BLaER1 (cell line): ENCODE results near the gene DFFB.
A peak's percentile ranks its signal among the peaks of the same experiment; 100 is the strongest.

ENCODE experiments used
- H3K27ac ChIP-seq: shearing (Covaris generic); formaldehyde crosslinking; 2 replicates; pipeline ENCODE4 v1.8.1; 2022
- H3K27me3 ChIP-seq: shearing (Covaris generic); formaldehyde crosslinking; 2 replicates; pipeline ENCODE4 v1.8.1; 2022
- H3K36me3 ChIP-seq: shearing (Covaris generic); formaldehyde crosslinking; 2 replicates; pipeline ENCODE4 v1.8.1; 2022
- H3K4me1 ChIP-seq: shearing (Covaris generic); formaldehyde crosslinking; 2 replicates; pipeline ENCODE4 v1.8.1; 2022
- H3K4me2 ChIP-seq: shearing (Covaris generic); formaldehyde crosslinking; 2 replicates; pipeline ENCODE4 v1.8.1; 2022
- H3K4me3 ChIP-seq: shearing (Covaris generic); formaldehyde crosslinking; 2 replicates; pipeline ENCODE4 v1.8.1; 2022
- H3K9ac ChIP-seq: shearing (Covaris generic); formaldehyde crosslinking; 2 replicates; pipeline ENCODE4 v1.8.1; 2022
- H3K9me3 ChIP-seq: shearing (Covaris generic); formaldehyde crosslinking; 2 replicates; pipeline ENCODE4 v1.8.1; 2022
- H4K20me1 ChIP-seq: shearing (Covaris generic); formaldehyde crosslinking; 2 replicates; pipeline ENCODE4 v1.8.1; 2022
- Cebpa-rat ChIP-seq: shearing (Covaris generic); IDR thresholded peaks from 2 replicates; pipeline ENCODE4 v1.8.1; 2022

The DFFB gene

DNA sequence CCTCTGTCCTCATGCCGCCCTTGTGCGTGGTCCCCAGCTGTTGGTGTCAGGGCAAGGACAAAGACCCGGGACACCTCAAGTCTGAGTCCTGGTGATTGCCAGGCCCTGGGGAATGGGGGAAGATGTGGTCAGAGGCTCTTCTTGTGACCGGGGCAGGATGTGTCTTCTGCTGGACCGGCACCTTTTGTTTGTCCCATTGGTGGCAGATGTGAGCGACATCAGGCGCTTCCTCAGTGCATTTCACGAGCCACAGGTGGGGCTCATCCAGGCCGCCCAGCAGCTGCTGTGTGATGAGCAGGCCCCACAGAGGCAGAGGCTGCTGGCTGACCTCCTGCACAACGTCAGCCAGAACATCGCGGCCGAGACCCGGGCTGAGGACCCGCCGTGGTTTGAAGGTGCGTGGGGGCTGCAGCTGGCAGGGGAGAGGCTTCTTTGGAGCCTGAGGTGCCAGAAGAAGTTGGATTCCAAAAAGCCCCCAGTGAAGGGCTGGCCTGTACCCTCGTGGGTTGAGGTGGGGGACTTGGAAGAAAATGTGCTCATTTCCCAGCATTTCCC, 8.4 kb downstream of the DFFB start:
- Histone ChIP-seq H3K36me3 (peaks cover 58% of the 10 kb centered on the region), H3K27me3 (no peaks in the 10 kb centered on the region)
- TF ChIP-seq Cebpa-rat = no peak

GRCh38 chr1:3868464-3869006, 11.3 kb downstream of the DFFB start:
- Histone ChIP-seq H3K4me3 (no peak overlapping the region), H3K27me3 (no peaks in the 10 kb centered on the region), H3K4me1 (peaks cover 33% of the 10 kb centered on the region), H3K9me3 (no peaks in the 10 kb centered on the region), H3K4me2 (no peak overlapping the region), H4K20me1 (peaks cover 33% of the 10 kb centered on the region), H3K27ac (no peak overlapping the region), H3K36me3 (peaks cover 80% of the 10 kb centered on the region), H3K9ac (no peak overlapping the region)
- TF ChIP-seq Cebpa-rat = no peak

More for the DNA sequence above, 8.4 kb downstream of the DFFB start:
- Histone ChIP-seq H3K27ac (no peak overlapping the region), H3K4me3 (no peak overlapping the region), H3K9ac (no peak overlapping the region), H4K20me1 (peaks cover 39% of the 10 kb centered on the region), H3K4me1 (peaks cover 29% of the 10 kb centered on the region), H3K4me2 (no peak overlapping the region), H3K9me3 (no peaks in the 10 kb centered on the region)

DNA sequence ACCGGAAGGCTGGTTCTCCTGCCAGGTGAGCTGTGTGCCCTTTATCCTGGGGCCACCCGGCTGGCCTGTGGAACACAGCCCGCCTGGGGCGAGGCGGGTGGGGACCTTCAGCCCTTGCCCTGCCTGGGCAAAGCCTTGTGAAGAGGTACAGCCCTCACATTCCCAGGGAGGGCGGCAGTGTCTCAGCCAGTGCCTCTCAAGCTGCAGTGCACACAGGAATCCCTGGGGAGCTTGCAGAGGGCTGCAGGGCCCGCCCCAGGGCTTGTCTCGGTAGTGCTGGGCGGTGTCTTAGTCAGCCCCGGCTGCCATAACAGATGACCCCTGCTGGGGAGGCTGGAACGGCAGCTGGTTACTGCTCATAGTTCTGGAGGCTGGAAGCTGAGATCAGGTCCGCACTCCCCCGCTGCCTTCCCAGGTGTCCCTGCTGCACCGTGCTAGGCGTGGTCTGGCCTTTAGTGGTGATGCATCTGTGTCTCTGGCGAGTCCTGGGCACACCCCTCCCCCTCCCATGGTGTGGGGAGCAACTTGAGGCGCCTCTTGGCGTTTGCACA, 12.6 kb downstream of the DFFB start:
- no peak for TF ChIP-seq Cebpa-rat
- Histone ChIP-seq H3K9ac (peak overlapping the region; percentile 48), H3K36me3 (peaks cover 90% of the 10 kb centered on the region), H3K4me3 (no peak overlapping the region), H3K27ac (0 out of 2 replicates have a peak overlapping the region, but pooled peaks have one; percentile 30), H4K20me1 (peaks cover 31% of the 10 kb centered on the region), H3K27me3 (no peaks in the 10 kb centered on the region), H3K9me3 (no peaks in the 10 kb centered on the region), H3K4me2 (peak overlapping the region; percentile 76), H3K4me1 (peaks cover 33% of the 10 kb centered on the region)

DNA sequence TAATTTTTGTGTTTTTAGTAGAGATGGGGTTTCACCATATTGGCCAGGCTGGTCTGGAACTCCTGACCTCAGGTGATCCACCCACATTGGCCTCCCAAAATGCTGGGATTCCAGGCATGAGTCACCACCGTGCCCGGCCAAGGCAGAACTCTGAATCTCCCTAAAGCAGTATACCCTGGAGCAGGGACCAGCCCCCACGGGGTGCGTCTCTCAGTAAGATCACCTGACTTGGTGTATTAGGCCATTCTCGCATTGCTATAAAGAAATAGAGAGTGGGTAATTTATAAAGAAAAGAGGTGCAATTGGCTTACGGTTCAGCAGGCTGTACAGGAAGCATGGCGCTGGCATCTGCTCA, 14.2 kb downstream of the DFFB start:
- no peak overlapping the region for H3K4me3 ChIP-seq
- peaks cover 16% of the 10 kb centered on the region for H4K20me1 ChIP-seq
- H3K9ac ChIP-seq = no peak overlapping the region
- H3K27ac ChIP-seq = no peak overlapping the region
- H3K27me3 ChIP-seq = no peaks in the 10 kb centered on the region
- no peaks in the 10 kb centered on the region for H3K9me3 ChIP-seq
- no peak for TF ChIP-seq Cebpa-rat
- H3K36me3 ChIP-seq = peaks cover 94% of the 10 kb centered on the region
- no peak overlapping the region for H3K4me2 ChIP-seq
- peaks cover 23% of the 10 kb centered on the region for H3K4me1 ChIP-seq

DNA sequence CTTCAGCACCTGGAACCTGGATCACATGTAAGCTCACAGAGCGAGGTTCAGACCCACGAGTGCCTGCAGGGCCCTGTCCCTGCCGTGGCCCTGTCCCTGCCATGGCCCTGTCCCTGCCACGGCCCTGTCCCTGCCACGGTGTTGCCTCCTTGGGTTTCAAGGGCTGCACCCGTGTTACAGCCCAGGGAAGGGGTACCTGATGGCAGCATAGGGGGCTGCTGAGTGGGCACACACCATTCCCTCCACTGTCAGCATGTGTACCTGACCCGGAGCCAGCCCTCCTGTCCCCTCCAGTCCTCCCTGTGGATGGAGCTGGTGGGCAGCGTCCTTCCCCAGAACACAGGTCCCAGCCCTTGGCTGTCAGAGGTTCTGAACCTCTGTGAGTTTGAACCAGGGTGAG, 15.3 kb downstream of the DFFB start:
- Histone ChIP-seq H3K9me3 (no peaks in the 10 kb centered on the region), H3K27ac (no peak overlapping the region), H3K4me3 (no peak overlapping the region), H3K9ac (no peak overlapping the region), H3K4me1 (peaks cover 23% of the 10 kb centered on the region), H3K4me2 (no peak overlapping the region), H3K36me3 (peaks cover 95% of the 10 kb centered on the region), H3K27me3 (no peaks in the 10 kb centered on the region), H4K20me1 (peaks cover 16% of the 10 kb centered on the region; the same call in 1 of the 2 replicates)
- TF ChIP-seq Cebpa-rat = no peak

DNA sequence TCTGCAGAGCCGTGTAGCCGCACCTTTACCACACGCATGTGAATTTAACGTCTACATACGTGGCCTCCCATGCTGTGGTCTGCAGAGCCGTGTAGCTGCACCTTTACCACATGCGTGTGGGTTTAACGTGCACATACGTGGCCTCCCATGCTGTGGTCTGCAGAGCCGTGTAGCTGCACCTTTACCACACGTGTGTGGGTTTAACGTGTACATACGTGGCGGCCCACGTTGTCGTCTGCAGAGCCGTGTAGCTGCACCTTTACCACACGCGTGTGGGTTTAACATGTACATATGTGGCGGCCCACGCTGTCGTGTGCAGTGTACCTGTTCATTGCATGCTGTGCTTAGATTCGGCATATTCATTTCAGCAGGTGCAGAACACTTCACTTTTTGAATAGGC, 17.5 kb downstream of the DFFB start:
- Histone ChIP-seq H3K36me3 (peaks cover 96% of the 10 kb centered on the region), H3K4me2 (no peak overlapping the region), H3K9me3 (peaks cover 13% of the 10 kb centered on the region), H3K4me3 (no peak overlapping the region), H3K4me1 (peaks cover 13% of the 10 kb centered on the region), H3K27me3 (no peaks in the 10 kb centered on the region), H3K9ac (no peak overlapping the region), H4K20me1 (peaks cover 11% of the 10 kb centered on the region; the same call in 1 of the 2 replicates), H3K27ac (no peak overlapping the region)
- no peak for TF ChIP-seq Cebpa-rat

DNA sequence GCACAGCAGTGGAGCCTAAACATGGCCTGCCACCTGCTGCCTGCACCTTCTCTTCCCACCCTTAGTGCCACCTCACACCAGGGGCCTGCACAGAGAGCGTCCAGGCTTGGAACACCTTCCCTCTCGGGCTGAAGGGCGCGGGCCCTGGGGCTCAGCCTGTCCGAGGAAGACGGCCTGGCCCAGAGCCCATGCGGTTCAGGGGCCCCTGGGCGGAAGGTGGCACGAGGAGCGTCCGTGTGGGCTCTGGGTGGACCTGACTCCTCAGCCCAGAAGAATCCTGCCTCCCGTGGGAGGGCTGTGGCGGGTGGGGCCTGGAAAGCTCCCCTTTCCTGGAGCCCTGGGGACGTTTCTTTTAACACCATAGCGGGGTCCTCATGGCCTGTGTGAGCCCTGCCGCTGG, 19.4 kb downstream of the DFFB start:
- no peak overlapping the region for H3K27ac ChIP-seq
- H4K20me1 ChIP-seq = no peaks in the 10 kb centered on the region

DNA sequence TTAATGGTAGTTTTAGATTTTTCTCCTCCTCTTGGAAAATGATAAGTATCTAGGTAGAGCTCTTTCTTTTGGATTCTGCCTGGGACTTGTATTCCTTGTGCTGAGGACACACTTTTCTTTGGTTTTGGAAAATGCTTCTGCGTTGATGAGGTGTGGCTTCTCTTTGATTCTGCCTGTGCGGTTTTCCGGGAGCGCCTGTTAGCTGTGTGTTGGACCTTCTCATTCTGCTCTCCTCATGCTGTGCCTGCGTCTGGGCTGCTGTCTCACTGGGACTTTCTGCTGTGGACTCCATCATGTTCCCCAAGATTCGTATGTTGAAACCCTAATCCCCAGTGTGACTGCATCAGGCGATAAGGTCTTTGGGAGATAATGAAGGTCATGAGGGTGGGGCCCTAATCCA, 21.8 kb downstream of the DFFB start:
- H3K9ac ChIP-seq = no peak overlapping the region
- no peak overlapping the region for H3K4me3 ChIP-seq
- peaks cover 14% of the 10 kb centered on the region for H3K4me1 ChIP-seq
- no peak overlapping the region for H3K27ac ChIP-seq
- no peaks in the 10 kb centered on the region for H4K20me1 ChIP-seq
- no peaks in the 10 kb centered on the region for H3K27me3 ChIP-seq
- no peak overlapping the region for H3K4me2 ChIP-seq
- peaks cover 13% of the 10 kb centered on the region for H3K9me3 ChIP-seq
- peaks cover 88% of the 10 kb centered on the region for H3K36me3 ChIP-seq
- TF ChIP-seq Cebpa-rat = no peak

More for the DNA sequence above, 19.4 kb downstream of the DFFB start:
- no peak overlapping the region for H3K9ac ChIP-seq
- H3K9me3 ChIP-seq = peaks cover 13% of the 10 kb centered on the region
- H3K36me3 ChIP-seq = peaks cover 97% of the 10 kb centered on the region
- TF ChIP-seq Cebpa-rat = no peak
- no peak overlapping the region for H3K4me2 ChIP-seq
- no peak overlapping the region for H3K4me3 ChIP-seq
- no peaks in the 10 kb centered on the region for H3K27me3 ChIP-seq
- H3K4me1 ChIP-seq = peaks cover 14% of the 10 kb centered on the region

DNA sequence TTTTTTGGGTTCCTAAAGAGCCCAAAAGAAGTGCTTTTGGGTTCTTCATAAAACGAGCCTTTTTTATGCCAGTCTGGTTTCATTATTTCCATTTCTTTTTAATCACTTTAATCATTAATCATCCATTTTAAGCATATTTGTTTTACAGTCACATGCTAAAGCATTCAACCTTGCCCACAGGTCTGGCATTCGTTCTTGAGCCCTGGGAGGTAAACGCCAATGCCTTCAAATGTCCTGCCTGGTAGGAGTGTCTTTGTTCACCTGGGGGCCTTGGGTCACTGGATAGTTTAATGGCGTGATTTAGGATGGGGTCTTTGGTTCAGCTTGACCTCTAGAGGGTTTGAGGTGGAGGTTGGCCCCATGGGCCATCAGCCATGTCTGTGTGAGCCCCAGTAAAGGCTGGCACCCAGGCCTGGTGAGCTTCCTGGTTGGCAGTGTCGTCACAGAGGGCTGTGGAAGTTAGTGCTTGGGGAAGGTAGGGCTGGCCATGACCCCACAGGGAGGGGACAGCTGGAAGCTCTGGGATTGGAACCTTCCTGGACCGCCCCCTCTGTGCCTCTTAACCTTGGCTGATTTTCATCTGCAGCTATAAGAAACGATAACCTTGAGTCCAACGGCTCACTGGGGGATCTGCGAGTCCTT, 22.6 kb downstream of the DFFB start:
- Histone ChIP-seq H3K4me2 (no peak overlapping the region), H3K27ac (peak overlapping the region; percentile 69; the same call in 1 of the 2 replicates), H4K20me1 (no peaks in the 10 kb centered on the region), H3K4me3 (no peak overlapping the region), H3K36me3 (peaks cover 89% of the 10 kb centered on the region), H3K27me3 (no peaks in the 10 kb centered on the region), H3K4me1 (peaks cover 14% of the 10 kb centered on the region), H3K9ac (no peak overlapping the region), H3K9me3 (peaks cover 13% of the 10 kb centered on the region)
- no peak for TF ChIP-seq Cebpa-rat
